ENCODE results near the gene B4GALT5.

Gene B4GALT5

DNA sequence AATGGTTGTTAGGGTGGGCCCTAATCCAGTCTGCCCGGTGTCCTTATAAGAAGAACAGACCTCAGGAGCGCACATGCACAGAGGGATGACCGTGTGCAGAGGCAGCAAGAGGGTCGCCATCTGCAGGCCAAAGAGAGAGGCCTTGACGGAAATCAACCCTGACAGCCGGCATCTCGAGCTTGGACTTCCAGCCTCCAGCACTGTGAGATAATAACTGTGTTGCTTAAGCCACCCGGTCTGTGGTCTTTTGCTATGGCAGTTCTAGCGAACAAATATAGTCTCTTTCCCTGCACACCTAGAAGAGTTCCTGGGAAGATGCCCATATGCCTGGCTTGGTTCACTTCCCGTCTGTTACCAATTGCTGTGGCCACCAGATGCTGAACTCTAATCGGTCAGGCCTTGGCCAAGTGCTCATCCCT, 110.5 kb downstream of the B4GALT5 start:
- no peak for DNase-seq (ENCODE audit: low read depth in 2 of 2)

DNA sequence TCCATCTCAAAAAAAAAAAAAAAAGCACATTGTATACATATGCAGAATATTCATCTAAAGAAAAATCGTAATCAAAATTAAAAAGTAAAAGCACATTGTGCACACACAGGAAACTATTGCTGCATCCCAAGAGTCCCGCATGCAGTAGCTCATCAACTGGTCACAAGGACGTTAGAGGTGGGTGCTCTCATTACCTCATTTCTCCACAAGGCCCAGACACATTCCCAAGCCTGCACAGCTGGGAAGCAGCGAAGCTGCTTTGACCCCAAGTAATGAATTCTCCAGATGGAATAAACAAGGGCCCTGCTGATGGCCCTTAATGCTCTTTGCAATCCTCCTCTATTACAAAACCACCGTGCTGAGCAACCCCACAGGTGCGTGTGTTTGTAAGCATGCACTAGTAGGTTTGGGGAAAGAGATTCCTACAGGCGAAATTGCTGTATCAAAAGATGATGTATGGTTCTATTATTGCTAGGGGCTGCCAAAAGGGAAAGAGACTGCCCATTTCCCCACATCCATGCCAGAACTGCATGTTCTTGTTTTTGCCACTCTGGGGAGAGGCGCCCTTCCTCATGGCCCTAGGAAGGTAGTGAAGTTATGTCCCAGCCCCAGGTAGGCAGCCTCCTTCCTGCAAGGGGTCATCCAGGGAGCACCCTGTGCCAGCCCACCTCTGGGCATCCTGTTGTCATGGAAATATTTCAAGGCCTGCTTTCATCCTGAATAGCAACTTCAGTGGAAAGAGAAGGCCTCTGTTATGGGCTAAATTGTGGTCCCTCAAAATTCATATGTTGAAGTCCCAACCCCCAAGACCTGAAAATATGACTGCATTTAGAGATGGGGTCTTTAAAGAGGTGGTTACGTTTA, 111.1 kb downstream of the B4GALT5 start:
- DNase-seq (ENCODE audit: low read depth in 2 of 2), result no peak

DNA sequence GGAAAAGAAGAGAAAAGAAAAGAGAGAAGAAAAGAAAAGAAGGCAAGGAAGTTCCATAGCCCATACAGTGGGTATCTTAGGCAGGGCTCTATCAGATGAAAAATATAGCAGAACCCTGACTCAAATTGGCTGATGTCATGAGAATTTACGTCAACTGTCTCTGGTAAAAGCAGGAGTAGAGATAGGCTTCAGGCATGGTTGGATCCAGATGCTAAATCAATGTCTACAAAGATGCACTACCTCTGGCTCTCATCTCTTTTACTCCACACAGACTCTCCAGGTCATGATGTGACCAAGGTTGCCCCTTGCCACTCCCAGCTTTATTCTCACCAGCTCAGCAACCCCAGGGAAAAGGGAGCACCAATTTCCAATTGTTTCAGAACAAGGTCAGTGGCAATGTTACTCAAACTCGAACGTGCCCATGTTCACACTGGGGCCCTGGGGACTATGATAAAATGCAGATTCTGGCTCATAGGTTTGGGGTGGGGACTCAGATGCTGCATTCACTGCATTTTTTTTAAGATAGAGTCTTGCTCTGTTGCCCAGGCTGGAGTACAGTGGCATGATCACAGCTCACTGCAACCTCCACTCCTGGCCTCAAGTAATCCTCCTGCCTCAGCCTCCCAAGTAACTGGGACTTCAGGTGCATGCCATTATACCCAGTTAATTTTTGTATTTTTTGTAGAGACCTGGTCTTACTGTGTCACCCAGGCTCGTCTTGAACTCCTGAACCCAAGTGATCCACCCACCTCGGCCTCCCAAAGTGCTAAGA, 112.3 kb downstream of the B4GALT5 start:
- DNase-seq (ENCODE audit: low read depth in 2 of 2), result no peak

DNA sequence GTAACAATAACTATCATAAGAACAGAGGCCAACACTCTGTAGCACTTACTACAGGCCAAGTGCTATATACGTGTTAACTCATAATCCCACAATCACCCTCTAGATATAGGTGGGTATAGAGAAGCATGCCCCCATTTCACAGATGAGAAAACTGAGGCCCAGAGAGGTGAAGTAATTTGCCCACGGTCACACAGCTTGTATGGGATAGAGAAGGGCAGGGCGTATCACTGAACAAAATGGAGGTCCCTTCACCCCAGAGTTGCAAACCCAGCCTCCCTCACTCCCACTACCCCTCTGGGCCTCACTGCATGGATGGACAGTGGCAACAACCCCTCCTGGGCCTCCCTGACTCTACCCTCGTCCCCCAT, 113.9 kb downstream of the B4GALT5 start:
- no peak for DNase-seq (ENCODE audit: low read depth in 2 of 2)

DNA sequence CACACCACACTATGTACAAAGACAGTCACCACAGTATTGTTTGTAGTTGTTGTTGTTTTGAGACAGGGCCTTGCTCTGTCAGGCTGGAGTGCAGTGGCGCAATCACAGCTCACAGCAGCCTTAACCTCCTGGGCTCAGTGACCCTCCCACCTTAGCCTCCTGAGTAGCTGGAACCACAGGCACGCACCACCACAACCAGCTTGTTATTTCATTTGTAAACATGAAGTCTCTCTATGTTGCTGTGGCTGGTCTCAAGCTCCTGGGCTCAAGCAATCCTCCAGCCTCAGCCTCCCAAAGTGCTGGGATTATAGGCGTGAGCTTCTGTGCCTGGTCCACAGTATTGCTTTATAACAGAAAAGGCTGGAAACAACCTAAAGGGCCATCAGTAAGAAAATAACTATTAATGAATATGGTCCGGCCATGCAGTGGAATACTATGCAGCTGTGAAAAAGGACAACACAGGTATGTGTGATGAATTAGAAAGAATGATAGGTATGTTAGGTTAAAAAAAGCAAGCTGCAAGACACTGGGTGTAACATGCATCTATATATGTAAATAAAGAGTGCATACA, 115.8 kb downstream of the B4GALT5 start:
- DNase-seq (ENCODE audit: low read depth in 2 of 2), result no peak

DNA sequence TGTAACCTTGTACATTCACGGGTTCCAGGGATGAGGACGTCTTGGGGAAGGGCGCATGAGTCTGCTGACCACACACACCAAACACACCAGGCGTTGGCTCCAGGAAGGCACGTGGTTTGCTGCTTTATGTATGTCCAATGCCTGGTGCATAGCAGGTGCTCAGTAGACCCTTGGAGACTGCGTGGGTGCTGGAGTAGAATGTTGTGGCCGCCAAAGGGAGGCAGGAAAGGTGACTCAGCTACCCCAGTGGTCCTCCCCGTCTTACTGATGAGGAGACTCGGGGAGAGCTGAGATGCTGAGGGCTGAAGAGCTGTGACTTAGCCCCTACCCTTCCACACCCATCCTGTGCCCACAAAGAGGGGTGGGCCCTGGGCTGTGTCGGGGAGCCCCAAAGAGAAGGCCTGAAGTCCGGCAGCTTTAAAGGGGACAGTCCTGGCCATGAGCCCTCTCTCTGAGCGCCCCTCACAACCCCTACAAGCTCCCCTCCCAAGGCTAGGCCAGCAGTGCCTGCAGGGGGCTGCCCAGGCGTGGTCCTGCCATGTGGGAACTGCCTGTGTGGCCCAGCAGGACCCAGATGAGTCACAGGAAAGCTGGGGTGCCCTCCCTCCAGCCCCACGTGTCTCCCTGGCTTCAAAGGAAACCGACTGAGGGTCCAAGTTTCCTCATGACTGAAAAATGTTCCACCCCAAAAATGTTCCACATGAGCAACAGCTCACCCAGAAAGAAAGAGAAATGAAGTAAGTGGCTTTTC, 117.7 kb downstream of the B4GALT5 start:
- DNase-seq (ENCODE audit: low read depth in 2 of 2), result peak; percentile 64 to 68

DNA sequence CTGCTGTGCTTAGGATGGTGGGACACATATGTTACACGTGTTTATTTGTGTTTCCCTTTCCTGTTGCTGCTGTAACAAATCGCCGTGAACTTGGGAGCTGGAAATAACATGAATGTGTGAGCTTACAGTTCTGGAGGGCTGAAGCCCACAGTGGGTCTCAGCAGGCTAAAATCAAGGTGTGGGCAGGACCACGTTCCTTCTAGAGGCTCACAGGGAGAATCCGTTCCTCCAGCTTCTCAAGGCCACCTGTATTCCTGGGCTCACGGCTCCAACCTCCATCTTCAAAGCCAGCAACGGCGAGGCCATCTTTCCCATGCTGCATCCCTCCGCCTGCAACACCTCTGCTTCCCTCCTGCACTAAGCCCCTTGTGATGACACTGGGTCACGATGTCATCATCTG, 118.3 kb downstream of the B4GALT5 start:
- no peak for DNase-seq (ENCODE audit: low read depth in 2 of 2)

DNA sequence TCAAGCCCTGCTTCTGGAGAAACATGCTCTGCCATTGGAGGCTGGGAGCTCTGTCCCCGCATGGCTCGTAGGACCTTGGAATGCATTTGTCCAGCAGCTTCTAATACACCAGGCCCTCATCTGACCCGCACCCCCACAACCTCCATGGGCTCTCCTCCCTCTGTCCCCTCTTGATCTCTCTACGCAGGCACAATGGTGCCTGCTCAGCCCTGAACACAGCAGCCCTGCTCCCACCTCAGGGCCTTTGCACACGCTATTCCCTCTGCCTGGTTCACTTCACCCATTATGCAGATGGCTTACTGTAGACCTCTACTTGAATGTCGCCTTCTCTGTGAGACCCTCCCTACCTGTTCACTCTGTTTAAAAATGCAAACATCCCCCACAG, 118.8 kb downstream of the B4GALT5 start:
- DNase-seq (ENCODE audit: low read depth in 2 of 2), result no peak

DNA sequence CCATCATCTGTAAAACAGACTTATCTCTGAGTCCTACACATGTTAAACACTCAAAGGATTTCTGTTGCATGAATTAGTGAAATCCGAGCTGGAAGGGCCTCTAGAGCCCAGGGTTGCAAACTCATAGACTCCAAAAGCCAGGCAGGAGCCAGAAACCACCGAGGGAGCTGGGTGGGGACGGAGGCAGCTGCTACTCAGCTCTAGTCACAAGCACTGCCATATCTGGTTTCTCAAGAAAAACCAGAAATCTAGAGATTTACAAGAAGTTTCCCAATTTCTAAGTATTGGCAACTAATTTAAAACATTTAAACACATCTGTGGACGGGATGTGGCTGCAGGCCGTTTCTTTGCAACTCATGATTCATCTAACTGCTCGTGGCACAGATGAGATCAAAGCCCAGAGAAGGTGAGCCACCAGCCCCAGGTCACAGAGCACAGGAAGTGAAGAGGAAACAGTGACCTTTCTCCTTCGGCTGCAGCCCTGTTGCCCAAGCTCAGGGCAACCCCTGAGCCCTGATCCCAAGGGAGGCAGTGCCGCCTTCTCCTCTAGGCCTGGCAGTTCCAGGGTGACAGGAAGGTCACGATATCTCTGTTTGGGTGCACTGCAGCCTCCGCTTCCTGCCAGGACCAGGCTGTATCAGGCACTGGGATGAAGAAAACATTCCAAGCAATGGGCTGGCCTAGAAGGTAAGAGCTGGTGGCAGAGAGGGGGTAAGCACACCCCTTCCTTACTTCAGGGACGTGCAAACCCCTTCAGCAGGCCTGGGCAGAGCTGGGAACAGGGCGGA, 119.3 kb downstream of the B4GALT5 start:
- DNase-seq (ENCODE audit: low read depth in 2 of 2), result peak; percentile 55 to 63

DNA sequence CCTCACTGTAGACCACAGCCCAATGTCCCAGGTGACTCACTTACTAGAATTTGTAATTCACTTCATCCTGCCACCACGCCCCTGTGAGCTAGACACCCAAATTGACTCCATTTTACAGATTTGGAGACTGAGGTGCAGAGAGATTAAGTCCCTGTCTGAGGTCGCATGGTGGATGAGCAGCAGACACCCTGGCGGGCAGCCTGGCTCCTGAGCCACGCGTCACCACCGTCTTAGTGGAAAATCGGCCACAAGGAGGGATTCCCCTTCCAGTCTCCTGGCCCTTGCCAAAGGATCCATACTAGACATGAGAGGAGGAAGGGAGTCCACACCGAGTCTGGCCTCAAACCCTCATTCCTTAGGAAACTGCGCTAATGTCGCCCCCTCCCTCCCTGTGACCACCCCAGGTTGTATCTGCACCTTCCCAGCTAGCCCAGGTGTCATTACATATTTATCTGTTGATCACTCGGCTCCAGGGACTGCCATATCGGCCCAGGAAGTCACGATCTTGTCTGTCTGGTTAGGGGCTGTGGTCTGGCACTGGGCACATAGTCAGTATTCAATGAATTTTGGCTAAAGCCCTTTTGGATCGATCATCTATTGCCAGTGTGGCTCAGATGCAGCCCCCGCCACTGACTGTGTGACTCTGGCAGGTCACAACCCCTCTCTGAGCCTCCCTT, 120.1 kb downstream of the B4GALT5 start:
- no peak for DNase-seq (ENCODE audit: low read depth in 2 of 2)

DNA sequence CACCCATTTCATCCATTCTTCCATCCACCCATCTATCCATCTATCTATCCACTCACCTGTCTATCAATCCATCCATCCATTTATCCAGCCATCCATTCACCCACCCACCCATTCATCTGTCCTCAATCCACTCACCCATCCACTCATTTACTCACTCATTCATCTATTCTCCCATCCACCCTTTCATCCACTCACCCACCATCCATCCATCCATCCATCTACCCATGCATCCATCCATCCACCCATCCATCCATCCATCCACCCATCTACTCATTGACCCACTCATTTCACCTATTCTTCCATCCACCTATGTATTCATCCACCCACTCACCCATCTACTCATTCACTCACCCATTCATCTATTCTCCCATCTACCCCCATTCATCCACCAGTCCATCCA, 121.6 kb downstream of the B4GALT5 start:
- DNase-seq (ENCODE audit: low read depth in 2 of 2), result no peak

DNA sequence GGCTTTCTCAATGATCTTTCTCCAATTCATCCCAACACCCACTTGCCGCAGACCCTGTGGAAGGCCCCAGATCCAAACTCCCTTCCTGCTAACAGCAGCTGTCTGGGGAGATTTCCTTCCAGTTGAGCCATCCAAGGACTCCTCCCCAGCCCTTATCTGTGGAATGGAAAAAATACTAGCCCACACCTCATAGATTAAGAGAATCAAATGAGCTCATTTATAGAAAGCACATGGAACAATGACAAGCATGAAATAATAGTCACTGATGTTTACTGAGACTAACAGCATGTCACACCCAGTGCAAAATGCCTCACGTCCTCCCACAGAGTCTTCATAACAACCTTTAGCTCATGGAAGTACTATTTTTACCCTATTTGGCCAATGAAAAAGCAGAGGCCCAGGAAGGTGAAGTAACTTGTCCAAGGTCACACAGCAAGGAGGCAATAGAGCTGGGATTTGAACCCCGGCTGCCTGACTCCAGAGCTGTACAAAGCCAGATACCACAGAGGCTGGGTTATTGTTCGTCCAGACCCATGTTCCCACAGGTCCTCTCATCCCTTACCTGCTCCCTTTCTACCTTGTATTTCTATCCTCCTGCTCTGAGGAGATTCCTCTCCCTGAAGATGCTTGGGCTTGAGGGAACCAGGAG, 122.3 kb downstream of the B4GALT5 start:
- peak in 1 of 2 donors; percentile 12 for DNase-seq (ENCODE audit: low read depth in 2 of 2)

DNA sequence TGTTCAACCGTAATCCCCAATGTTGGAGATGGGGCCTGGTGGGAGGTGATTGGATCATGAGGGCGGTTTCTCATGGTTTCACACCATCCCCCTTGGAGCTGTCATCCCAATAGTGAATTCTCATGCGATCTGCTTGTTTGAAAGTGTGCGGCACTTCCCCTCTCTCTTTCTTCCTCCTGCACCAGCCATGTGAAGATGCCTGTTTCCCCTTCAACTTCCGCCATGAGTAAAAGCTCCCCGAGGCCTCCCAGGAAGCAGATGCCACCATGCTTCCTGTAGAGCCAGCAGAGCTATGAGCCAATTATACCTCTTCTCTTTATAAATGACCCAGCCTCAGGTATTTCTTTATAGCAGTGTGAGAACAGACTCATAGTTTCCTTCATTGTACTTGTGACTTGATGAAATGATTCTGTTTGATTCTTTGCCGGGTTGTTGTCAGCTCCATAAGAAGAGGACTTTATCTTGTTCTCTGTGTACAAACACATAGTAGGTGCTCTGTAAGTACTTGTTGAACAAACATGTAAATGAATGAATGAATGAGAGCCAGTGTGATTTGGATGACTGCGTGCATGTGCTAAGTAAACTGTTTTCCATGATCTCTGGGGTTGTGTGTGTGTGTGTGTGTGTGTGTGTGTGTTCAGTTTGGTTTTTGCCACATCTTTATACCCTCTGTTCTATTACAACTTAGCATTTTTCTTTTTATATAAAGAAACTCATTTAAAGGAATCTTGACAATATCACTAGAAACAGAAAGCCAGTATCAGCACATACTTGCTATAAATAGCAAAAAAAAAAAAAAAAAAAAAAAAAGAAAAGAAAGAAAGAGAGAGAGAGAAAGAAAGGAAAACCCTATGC, 123.3 kb downstream of the B4GALT5 start:
- DNase-seq (ENCODE audit: low read depth in 2 of 2), result no peak

DNA sequence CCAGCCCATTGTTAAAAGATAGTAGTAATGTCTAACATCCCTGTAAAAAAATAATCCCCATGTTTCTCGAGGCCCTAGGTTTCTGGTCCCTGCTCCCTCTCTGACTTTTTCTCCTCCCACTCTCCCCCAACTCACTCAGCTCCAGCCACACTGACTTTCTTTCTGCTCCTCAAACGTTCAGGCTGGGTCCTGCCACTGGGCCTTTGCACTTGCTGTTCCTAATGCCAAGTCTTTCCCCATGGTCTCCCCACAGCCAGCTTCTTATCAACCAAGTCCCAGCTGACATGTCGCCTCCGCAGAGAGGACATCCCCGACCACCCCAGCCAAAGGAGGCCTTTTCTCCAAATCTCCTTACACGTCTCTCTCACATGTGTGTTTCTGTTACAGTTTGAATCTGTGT, 123.9 kb downstream of the B4GALT5 start:
- DNase-seq (ENCODE audit: low read depth in 2 of 2), result no peak

DNA sequence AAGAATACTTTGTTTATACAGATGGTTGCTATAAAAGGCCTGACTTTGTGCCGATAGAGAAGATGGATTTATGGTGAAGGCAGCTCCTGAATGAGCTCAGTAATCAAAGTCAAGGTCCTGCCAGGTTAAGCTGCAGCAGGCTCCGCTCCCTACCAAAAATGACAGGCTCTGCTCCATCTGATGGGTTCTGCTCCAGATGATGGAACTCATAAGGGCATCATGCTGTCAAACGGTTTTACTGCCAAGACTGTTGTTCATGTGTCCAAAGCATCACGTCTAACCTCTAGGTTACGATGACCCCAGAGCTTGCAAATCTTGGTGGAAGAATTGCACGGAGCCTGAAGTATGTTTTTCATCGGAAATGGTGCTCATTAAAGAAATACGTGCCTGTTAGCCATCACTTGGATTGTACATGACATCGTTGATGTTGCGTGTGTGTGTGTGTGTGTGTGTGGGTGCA, 126.5 kb downstream of the B4GALT5 start:
- DNase-seq (ENCODE audit: low read depth in 2 of 2), result no peak

DNA sequence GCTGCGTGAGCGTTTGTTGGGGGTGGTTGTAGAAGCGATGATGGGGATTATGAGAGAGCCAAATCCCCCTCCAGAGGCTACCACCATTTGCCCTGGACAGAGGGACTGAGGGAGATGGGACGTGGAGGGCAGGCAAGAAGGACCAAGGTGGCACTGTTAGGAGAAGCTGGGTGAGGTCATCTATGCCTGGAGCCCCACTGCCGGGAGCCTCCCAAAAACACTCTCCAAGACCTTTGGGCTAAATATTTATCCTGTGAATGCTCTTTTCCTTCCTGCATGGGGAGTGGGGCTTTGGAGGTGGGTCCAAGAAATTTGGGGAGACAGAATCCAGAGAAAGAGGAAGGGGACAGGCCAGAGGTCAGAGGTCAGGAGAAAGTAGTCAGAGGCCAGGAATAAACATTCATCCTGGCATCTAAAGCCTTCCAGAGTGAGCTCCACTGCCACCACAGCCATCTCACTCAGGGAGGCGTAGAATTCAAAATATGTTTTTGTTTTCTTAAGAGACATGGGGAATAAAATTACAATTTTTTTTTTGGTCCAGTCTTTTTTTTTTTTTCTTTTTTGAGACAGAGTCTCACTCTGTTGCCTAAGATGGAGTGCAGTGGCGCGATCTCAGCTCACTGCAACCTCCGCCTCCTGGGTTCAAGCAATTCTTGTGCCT, 128.0 kb downstream of the B4GALT5 start:
- no peak for DNase-seq (ENCODE audit: low read depth in 2 of 2)

DNA sequence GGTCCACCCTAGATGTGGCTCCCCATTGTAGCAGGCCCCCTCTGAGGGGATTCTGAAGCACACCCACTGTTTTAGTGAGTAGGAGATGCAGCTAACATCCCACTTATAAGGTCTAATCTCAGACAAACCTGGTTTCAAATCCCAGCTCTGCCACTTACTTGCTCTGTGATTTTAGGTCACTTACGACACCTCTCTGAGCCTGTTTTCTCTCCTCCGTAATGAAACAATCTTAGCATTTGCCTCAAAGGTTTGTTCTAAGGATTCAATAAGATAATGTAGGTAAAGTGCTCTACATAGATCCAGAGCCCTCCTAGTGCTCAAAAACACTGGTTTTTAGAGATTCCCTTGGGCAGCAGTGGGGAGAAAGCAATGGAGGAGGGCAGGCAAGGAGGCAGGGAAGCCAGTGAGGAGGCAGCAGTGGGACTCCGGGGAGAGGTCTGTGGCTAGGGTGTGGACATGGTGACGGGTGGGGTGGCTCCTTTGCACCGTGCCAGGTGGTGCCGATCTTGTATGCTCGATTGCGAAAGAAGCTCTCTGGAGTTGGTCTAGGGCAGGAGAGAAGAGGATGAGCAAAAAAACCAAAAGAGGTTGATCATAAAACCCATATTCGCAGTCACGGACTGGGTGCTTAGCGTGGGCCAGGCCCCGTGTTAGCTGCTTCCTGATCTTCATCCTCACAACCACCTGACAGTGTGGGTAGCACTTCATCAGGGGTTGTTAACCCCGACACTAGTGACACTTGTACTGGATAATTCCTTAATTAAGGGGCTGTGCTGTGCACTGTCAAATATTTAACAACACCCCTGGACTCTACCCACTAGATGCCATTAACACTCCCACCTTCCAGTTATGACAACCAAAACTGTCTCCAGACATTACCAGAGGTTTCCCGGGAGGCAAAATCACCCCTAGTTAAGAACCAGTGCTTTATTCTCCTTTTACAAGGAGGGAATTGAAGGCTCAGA, 129.0 kb downstream of the B4GALT5 start:
- no peak for DNase-seq (ENCODE audit: low read depth in 2 of 2)

Measured in stimulated activated CD8-positive, alpha-beta memory T cell treated with anti-CD3 and anti-CD28 coated beads, Interleukin-7, amount 100 ng/mL, for 4 hours (primary cell).